ENCODE results near the gene CRLF3.
"Not testable (repeated sequence)": the region's sequence is repeated elsewhere in the genome, so short reads cannot be mapped to it uniquely, and the experiment has no call there.

The CRLF3 gene

GRCh38 chr17:30735206-30735605, 89.3 kb downstream of the CRLF3 start:
- not testable (repeated sequence) for DNase-seq

DNA sequence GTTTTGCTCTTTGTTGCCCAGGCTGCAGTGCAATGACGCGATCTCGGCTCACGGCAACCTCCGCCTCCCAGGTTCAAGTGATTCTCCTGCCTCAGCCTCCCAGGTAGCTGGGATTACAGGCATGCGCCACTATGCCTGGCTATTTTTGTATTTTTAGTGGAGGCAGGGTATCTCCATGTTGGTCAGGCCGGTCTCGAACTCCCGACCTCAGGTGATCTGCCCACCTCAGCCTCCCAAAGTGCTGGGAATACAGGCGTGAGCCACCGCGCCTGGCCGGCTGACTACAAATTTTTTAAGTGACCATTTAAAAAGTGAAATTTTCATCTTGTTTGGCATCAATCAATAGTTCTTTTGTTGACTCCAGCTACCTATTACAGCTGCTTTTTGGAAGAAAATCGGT, 90.3 kb downstream of the CRLF3 start:
- DNase-seq: not testable (repeated sequence)

All from T-helper 9 cell (primary cell).